ENCODE data around the gene TLR6. TPM values are rescaled to one million over a fixed set of nuclear protein-coding genes. Genes with fewer than 3 reads are reported as not detected.

The TLR6 gene
- total RNA-seq, 1 experiment from 2014 or later = 0.11 TPM

- Mint-ChIP-seq H3K27ac (no peak overlapping the region), H3K36me3 (no peaks in the 10 kb centered on the region; the same call in 1 of the 2 replicates), H3K27me3 (ENCODE audit: low read depth) (no peaks in the 10 kb centered on the region), H3K9me3 (no peaks in the 10 kb centered on the region), H3K4me1 (peaks cover 23% of the 10 kb centered on the region), H3K4me3 (no peak overlapping the region)
- ChIA-PET POLR2A (no interaction called here), CTCF (no interaction called here)
- TF ChIP-seq FOXK1 (CRISPR knock-in tag; IDR thresholded peaks at IDR 0.05) (no peak), ZNF423 (CRISPR knock-in tag; IDR thresholded peaks at IDR 0.05) (no peak)
- DNase-seq (ENCODE audit: low spot score) = no peak
- no peak for ATAC-seq
Observed at GRCh38 chr4:38869511-38869910, 12.9 kb upstream of the TLR6 start.

GRCh38 chr4:38868059-38868960 is 11.7 kb upstream of the TLR6 start:
- TF ChIP-seq ESRRA (CRISPR knock-in tag; IDR thresholded peaks at IDR 0.05; ENCODE audit: borderline replicate concordance) = no peak
- TF ChIP-seq, protein P1, sequence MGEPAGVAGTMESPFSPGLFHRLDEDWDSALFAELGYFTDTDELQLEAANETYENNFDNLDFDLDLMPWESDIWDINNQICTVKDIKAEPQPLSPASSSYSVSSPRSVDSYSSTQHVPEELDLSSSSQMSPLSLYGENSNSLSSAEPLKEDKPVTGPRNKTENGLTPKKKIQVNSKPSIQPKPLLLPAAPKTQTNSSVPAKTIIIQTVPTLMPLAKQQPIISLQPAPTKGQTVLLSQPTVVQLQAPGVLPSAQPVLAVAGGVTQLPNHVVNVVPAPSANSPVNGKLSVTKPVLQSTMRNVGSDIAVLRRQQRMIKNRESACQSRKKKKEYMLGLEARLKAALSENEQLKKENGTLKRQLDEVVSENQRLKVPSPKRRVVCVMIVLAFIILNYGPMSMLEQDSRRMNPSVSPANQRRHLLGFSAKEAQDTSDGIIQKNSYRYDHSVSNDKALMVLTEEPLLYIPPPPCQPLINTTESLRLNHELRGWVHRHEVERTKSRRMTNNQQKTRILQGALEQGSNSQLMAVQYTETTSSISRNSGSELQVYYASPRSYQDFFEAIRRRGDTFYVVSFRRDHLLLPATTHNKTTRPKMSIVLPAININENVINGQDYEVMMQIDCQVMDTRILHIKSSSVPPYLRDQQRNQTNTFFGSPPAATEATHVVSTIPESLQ (CRISPR knock-in tag; IDR thresholded peaks at IDR 0.05) = no peak
- peak; percentile 29; the same call in 1 of the 2 replicates for TF ChIP-seq RORB (CRISPR knock-in tag; IDR thresholded peaks at IDR 0.05)
- CTCF ChIA-PET = interaction anchor here (1.0 to 2.8 kb wide), 3 partner anchors 18 to 267 kb away, joined by 3 to 14 read pairs (median 5); no protein-coding TSS in a partner anchor
- ATAC-seq (peak; percentile 60), DNase-seq (ENCODE audit: low spot score) (peak; percentile 26)
- H3K4me1 Mint-ChIP-seq = peaks cover 20% of the 10 kb centered on the region
- peak overlapping the region; percentile 75 for H3K4me3 Mint-ChIP-seq
- H3K9me3 Mint-ChIP-seq = no peaks in the 10 kb centered on the region
- POLR2A ChIA-PET = interaction anchor here (0.7 kb wide), 1 partner anchor 10 kb away, joined by 3 read pairs; no protein-coding TSS in a partner anchor
- H3K27ac Mint-ChIP-seq = no peak overlapping the region
- H3K27me3 Mint-ChIP-seq (ENCODE audit: low read depth) = peaks cover 5% of the 10 kb centered on the region; the same call in 1 of the 2 replicates
- H3K36me3 Mint-ChIP-seq = no peaks in the 10 kb centered on the region; the same call in 1 of the 2 replicates

DNA sequence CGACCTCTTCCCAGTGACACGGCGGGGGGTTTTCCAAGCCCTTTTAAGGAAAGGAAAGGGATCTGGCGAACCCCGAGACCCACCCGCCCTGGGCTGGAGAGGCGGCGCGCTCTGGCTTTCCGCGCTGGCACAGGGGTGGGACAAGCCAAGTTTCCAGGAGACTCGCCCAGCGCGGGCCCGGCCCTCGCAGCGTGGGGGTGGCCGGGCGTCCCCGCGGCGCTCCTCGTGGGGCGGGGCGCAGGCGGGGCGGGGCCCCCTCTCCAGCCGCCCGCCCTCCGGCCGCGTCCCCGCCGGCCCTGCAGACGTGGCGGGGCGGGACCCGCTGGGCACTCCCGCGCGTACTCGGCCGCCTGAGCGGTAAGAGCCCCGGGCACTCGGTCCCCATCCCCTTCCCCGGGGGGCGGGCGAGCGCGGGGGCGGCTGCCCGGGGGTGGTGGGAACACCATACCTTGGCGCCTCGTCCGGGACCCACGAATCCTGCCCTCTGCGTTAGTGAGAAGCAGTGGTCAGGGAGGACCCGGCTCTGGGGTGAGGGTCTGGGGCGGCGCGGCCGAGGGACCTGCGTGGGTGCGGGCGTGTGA is 11.0 kb upstream of the TLR6 start, which contains the start of gene FAM114A1:
FAM114A1 (plus strand) TSS at position 329 of the 581 bp plus-strand sequence. CDS start 10,273 bp downstream, outside the sequence.
- no peak within 1 kb of the TSS for H3K27ac Mint-ChIP-seq
- TF ChIP-seq, protein P2, sequence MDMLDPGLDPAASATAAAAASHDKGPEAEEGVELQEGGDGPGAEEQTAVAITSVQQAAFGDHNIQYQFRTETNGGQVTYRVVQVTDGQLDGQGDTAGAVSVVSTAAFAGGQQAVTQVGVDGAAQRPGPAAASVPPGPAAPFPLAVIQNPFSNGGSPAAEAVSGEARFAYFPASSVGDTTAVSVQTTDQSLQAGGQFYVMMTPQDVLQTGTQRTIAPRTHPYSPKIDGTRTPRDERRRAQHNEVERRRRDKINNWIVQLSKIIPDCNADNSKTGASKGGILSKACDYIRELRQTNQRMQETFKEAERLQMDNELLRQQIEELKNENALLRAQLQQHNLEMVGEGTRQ (CRISPR knock-in tag; IDR thresholded peaks at IDR 0.05) = no peak
- TF ChIP-seq, protein P3, sequence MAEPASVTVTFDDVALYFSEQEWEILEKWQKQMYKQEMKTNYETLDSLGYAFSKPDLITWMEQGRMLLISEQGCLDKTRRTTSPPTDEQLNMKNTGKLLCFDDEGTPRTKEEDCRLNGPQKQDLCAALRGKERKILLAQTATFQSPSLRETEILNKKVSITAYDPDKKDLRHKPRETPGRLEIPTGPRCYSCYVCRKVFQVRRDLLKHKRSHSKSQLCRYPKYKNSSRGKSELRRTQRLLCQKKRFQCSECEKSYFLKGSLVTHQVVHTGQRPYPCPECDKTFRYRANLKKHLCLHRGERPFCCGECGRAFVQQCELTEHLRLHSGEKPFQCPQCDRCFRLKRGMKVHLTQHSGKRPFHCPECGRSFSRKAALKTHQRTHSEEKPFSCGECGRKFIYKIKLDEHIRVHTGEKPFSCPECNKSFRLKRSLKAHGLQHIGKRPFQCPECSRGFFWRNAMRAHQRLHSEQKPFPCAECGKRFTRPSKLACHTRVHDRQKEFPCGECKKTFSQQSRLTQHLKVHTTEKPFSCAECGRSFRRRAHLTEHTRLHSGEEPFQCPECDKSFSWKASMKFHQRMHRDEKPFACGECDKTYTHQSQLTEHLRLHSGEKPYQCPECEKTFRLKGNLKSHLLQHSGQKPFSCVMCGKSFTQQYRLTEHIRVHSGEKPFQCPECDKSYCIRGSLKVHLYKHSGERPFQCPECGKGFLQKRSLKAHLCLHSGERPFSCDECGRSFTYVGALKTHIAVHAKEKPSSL (CRISPR knock-in tag; conservative IDR thresholded peaks at IDR 0.05) = no peak
- DNase-seq (ENCODE audit: low spot score) (peak; percentile 61), ATAC-seq (peak; percentile 71)
- CTCF ChIA-PET = interaction anchor here (0.6 to 2.8 kb wide), 6 partner anchors 19 to 1031 kb away, joined by 3 to 14 read pairs (median 4); no protein-coding TSS in a partner anchor
- POLR2A ChIA-PET = interaction anchor here (0.6 kb wide), 1 partner anchor 875 kb away, joined by 3 read pairs; no protein-coding TSS in a partner anchor
- peak within 1 kb of the TSS; percentile 75 for H3K4me3 Mint-ChIP-seq
- no peaks in the 10 kb centered on the region for H3K9me3 Mint-ChIP-seq
- H3K4me1 Mint-ChIP-seq = peaks cover 16% of the 10 kb centered on the region
- H3K27me3 Mint-ChIP-seq (ENCODE audit: low read depth) = peaks cover 5% of the 10 kb centered on the region; the same call in 1 of the 2 replicates
- H3K36me3 Mint-ChIP-seq = no peaks in the 10 kb centered on the region; the same call in 1 of the 2 replicates

DNA sequence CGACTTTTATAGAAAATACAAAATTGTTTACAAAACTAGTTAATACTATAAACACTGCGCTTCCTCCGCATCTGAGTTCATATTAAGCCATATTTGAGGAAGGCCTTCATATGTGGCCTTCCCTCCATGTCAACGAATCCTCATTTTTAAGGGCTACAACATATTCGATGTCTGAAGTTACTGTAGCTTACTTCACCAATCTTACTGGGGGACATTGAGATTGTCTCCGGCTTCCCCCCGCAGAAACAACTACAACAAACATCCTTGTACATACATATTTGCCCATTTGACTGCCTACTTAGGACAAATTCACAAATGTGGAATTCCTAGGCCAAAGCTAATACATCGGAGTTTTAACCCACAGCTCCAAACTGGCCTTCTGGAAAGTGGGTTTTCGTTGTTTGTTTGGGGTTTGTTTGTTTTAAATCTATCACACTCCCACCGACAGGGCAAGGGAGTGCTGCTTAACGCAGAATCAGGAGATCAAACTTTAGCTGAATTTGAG is 10.4 kb upstream of the TLR6 start:
- DNase-seq (ENCODE audit: low spot score) (no peak), ATAC-seq (no peak)
- Mint-ChIP-seq H3K27ac (no peak overlapping the region), H3K36me3 (no peaks in the 10 kb centered on the region; the same call in 1 of the 2 replicates), H3K9me3 (no peaks in the 10 kb centered on the region), H3K4me3 (peak overlapping the region; percentile 72), H3K4me1 (peaks cover 16% of the 10 kb centered on the region), H3K27me3 (ENCODE audit: low read depth) (peaks cover 5% of the 10 kb centered on the region; the same call in 1 of the 2 replicates)
- ChIA-PET CTCF (interaction anchor here (0.6 to 2.8 kb wide), 5 partner anchors 26 to 1031 kb away, joined by 3 to 14 read pairs (median 5); no protein-coding TSS in a partner anchor), POLR2A (interaction anchor here (0.6 kb wide), 1 partner anchor 875 kb away, joined by 3 read pairs; no protein-coding TSS in a partner anchor)
- no peak for TF ChIP-seq EMX1 (CRISPR knock-in tag; IDR thresholded peaks at IDR 0.05)
- no peak for TF ChIP-seq ZNF317 (CRISPR knock-in tag; IDR thresholded peaks at IDR 0.05; ENCODE audit: borderline replicate concordance, low read depth)
- no peak for TF ChIP-seq CREM (CRISPR knock-in tag; IDR thresholded peaks at IDR 0.05)
- no peak for TF ChIP-seq CBFB (CRISPR knock-in tag; IDR thresholded peaks at IDR 0.05; ENCODE audit: low read depth)
- no peak for TF ChIP-seq NR3C1 (CRISPR knock-in tag; conservative IDR thresholded peaks at IDR 0.05; ENCODE audit: low read depth)
- no peak for TF ChIP-seq OVOL2 (CRISPR knock-in tag; IDR thresholded peaks at IDR 0.05; ENCODE audit: borderline replicate concordance)
- TF ChIP-seq ZNF121 (CRISPR knock-in tag; IDR thresholded peaks at IDR 0.05) = no peak
- TF ChIP-seq TCF7 (CRISPR knock-in tag; IDR thresholded peaks at IDR 0.05; ENCODE audit: low read depth) = no peak
- no peak for TF ChIP-seq E2F5 (CRISPR knock-in tag; IDR thresholded peaks at IDR 0.05)
- no peak for TF ChIP-seq TEAD4 (CRISPR knock-in tag; IDR thresholded peaks at IDR 0.05)
- no peak for TF ChIP-seq ESRRA (CRISPR knock-in tag; IDR thresholded peaks at IDR 0.05; ENCODE audit: borderline replicate concordance)
- no peak for TF ChIP-seq KAT7 (CRISPR knock-in tag; IDR thresholded peaks at IDR 0.05; ENCODE audit: borderline replicate concordance)
- no peak for TF ChIP-seq HMGA2 (CRISPR knock-in tag; IDR thresholded peaks at IDR 0.05)
- no peak for TF ChIP-seq NR1H2 (CRISPR knock-in tag; IDR thresholded peaks at IDR 0.05)
